ENCODE data around the gene ASTN1.

DNA sequence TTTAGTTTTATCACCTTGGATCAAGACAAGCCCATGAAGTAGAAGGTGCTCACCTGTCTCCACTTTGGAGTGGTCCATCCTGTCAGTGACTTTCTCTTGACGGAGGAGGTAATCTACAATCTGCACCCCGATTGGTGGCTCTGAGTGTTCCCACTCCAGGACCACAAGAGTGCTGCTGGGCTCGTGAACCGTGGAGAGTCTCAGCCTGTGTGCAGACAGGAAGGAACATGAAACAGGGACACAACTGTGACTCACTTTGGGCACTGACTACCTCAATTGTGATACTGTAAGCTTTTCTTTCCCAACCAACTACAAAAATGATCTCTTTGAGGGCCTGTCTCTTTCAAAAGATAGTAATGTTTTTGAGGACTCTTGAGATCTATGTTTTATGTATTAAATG, 280.2 kb downstream of the ASTN1 start:
- no peak for TF ChIP-seq POLR2A (IDR thresholded peaks at IDR 0.05; ENCODE audit: low read depth, low read length)
- no peak for TF ChIP-seq POLR2AphosphoS5 (IDR thresholded peaks at IDR 0.05; ENCODE audit: low read depth, low read length)
- no peak for TF ChIP-seq TAF1 (IDR thresholded peaks at IDR 0.05; ENCODE audit: low read depth, low read length)
- TF ChIP-seq SPI1 (IDR thresholded peaks at IDR 0.05; ENCODE audit: low read depth, low read length): no peak
- TF ChIP-seq PAX5 (IDR thresholded peaks at IDR 0.05; ENCODE audit: insufficient read depth, low read length, severe bottlenecking): no peak
- TF ChIP-seq POU2F2 (IDR thresholded peaks at IDR 0.05; ENCODE audit: low read depth, low read length): no peak

Measured in GM12891 (cell line).